ENCODE results near the gene ABAT. TPM values are rescaled to one million over a fixed set of nuclear protein-coding genes. Genes with fewer than 3 reads are reported as not detected.

The ABAT gene
- total and polyA plus RNA-seq, 4 experiments from 2014 or later = 2.8 to 10.8 (median 6.5) TPM

DNA sequence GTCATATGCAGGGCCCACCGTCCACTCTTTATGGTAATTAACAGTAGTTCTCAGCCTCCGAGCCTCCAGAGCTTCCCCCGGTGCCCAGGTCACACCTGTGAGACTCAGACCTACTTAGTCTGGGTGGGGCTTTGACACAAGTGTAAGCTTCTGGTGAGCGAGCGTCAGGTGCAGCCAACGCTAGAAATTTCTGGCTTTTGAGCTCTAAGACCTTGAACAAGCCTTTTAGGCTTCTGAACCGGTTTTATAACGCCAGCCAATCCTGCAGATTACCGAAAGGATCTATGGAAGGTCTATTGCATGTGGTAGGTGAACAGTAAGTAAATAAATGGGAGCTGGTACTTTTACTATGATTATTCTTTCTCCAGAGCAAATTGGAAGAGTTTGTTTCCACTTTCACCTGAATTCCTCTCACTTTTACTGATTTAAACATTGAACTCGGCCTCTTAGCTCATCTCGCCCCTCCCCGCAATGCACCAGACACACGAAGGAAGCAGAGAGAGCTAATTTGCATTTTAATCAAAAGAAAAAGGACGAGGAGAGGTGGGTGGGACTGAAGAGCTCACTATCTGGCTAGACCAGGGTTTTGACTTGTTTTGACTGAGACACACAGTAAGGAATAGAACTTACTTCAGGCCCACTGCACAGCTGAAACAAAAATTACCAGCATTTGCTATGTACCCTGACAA, 47.1 kb downstream of the ABAT start:
- no peak overlapping the region for H3K4me3 ChIP-seq (ENCODE audit: low read length in 2 of 2)
- H3K27ac ChIP-seq (ENCODE audit: low read depth, low read length) = no peak overlapping the region
- no peaks in the 10 kb centered on the region for H3K27me3 Mint-ChIP-seq
- H3K9me3 Mint-ChIP-seq = peaks cover 0 to 15% (median 4%) of the 10 kb centered on the region in 8 donors
- intact Hi-C loops (cut with micrococcal nuclease) = no loop called here
- no peak overlapping the region for H3K4me3 Mint-ChIP-seq
- H3K4me1 Mint-ChIP-seq = no peaks in the 10 kb centered on the region
- H3K36me3 ChIP-seq (ENCODE audit: insufficient read depth, low read length) = no peaks in the 10 kb centered on the region
- no peak overlapping the region for H3K27ac Mint-ChIP-seq
- H3K9me3 ChIP-seq (ENCODE audit: control insufficient read depth in 1 of 2, low read length in 2 of 2) = no peaks in the 10 kb centered on the region
- H3K36me3 Mint-ChIP-seq = peaks cover 13 to 22% of the 10 kb centered on the region in 2 donors
- H3K27me3 ChIP-seq (ENCODE audit: insufficient read depth, low read length) = no peaks in the 10 kb centered on the region
- H3K4me1 ChIP-seq (ENCODE audit: insufficient read depth, low read length) = no peaks in the 10 kb centered on the region
- ChIA-PET CTCF (ENCODE audit: partially characterized antibody) (interaction anchor here (1.2 kb wide), 1 partner anchor 215 kb away, joined by 3 read pairs; no protein-coding TSS in a partner anchor), POLR2A (ENCODE audit: partially characterized antibody) (no interaction called here)
- no peak for DNase-seq

DNA sequence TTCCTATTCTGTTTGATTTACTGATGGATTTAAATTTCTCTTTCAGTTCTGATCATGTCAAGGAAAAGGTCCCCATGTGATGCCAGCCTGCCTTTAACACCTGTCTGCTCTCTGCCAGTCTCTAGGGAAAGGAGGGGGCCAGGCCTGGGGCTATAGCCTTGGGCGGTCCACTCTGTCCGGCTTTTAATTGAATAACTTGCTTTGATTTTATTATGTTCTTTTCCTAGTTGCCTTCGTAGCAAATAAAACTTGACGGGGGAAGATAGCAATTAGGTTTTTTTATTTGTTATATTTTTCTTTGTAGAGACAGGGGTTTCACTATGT, 47.6 kb downstream of the ABAT start:
- peaks cover 0 to 10% (median 4%) of the 10 kb centered on the region in 8 donors for H3K9me3 Mint-ChIP-seq
- no peaks in the 10 kb centered on the region for H3K36me3 ChIP-seq (ENCODE audit: insufficient read depth, low read length)
- H3K27me3 ChIP-seq (ENCODE audit: insufficient read depth, low read length) = no peaks in the 10 kb centered on the region
- H3K36me3 Mint-ChIP-seq = peaks cover 9 to 19% of the 10 kb centered on the region in 2 donors
- no peaks in the 10 kb centered on the region for H3K4me1 ChIP-seq (ENCODE audit: insufficient read depth, low read length)
- CTCF ChIA-PET (ENCODE audit: partially characterized antibody) = interaction anchor here (1.2 kb wide), 1 partner anchor 214 kb away, joined by 3 read pairs; no protein-coding TSS in a partner anchor
- no peak overlapping the region for H3K4me3 Mint-ChIP-seq
- POLR2A ChIA-PET (ENCODE audit: partially characterized antibody) = no interaction called here
- H3K4me1 Mint-ChIP-seq = no peaks in the 10 kb centered on the region
- intact Hi-C loops (cut with micrococcal nuclease) = no loop called here
- no peaks in the 10 kb centered on the region for H3K9me3 ChIP-seq (ENCODE audit: control insufficient read depth in 1 of 2, low read length in 2 of 2)
- DNase-seq = no peak
- H3K4me3 ChIP-seq (ENCODE audit: low read length in 2 of 2) = no peak overlapping the region
- no peaks in the 10 kb centered on the region for H3K27me3 Mint-ChIP-seq
- no peak overlapping the region for H3K27ac ChIP-seq (ENCODE audit: low read depth, low read length)
- no peak overlapping the region for H3K27ac Mint-ChIP-seq

DNA sequence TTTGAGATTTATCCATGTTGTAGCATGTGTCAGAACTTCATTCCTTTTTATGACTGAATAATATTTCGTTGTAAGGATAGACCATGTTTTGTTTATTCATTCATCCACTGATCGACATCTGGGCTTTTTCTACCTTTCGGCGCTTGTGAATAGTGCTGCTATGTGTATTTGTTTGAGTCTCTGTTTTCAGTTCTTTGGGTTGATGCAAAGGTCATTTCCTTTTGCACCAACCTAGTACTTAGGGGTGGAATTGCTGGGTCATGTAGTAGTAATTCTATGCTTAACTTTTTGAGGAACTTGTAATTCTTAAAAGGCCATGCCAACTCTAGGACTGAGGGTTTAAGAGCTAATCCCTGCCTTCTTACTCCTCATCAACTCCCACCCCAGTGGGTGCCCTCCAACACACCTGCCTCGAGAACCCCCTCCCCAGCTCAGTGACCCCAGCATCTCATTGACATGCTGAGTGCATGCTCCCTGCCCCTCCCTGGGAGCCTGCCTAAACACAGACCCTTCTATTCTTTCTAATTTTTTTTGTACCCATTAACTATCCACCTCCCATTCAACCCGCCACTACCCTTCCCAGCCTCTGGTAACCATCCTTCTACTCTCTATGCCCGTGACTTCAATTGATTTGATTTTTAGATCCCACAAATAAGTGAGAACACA, 51.2 kb downstream of the ABAT start:
- H3K4me1 ChIP-seq (ENCODE audit: insufficient read depth, low read length) = peaks cover 8% of the 10 kb centered on the region
- Mint-ChIP-seq H3K4me3 (no peak overlapping the region), H3K27me3 (no peaks in the 10 kb centered on the region), H3K36me3 (peaks cover 0 to 8% of the 10 kb centered on the region in 2 donors), H3K9me3 (peaks cover 0 to 4% (median 0%) of the 10 kb centered on the region in 8 donors), H3K4me1 (peaks cover 0 to 27% (median 8%) of the 10 kb centered on the region in 4 donors), H3K27ac (no peak overlapping the region)
- ChIA-PET POLR2A (ENCODE audit: partially characterized antibody) (no interaction called here), CTCF (ENCODE audit: partially characterized antibody) (no interaction called here)
- H3K9me3 ChIP-seq (ENCODE audit: control insufficient read depth in 1 of 2, low read length in 2 of 2) = no peaks in the 10 kb centered on the region
- DNase-seq = no peak
- no peaks in the 10 kb centered on the region for H3K36me3 ChIP-seq (ENCODE audit: insufficient read depth, low read length)
- intact Hi-C loops (cut with micrococcal nuclease) = no loop called here
- H3K4me3 ChIP-seq (ENCODE audit: low read length in 2 of 2) = no peak overlapping the region
- no peaks in the 10 kb centered on the region for H3K27me3 ChIP-seq (ENCODE audit: insufficient read depth, low read length)
- no peak overlapping the region for H3K27ac ChIP-seq (ENCODE audit: low read depth, low read length)

DNA sequence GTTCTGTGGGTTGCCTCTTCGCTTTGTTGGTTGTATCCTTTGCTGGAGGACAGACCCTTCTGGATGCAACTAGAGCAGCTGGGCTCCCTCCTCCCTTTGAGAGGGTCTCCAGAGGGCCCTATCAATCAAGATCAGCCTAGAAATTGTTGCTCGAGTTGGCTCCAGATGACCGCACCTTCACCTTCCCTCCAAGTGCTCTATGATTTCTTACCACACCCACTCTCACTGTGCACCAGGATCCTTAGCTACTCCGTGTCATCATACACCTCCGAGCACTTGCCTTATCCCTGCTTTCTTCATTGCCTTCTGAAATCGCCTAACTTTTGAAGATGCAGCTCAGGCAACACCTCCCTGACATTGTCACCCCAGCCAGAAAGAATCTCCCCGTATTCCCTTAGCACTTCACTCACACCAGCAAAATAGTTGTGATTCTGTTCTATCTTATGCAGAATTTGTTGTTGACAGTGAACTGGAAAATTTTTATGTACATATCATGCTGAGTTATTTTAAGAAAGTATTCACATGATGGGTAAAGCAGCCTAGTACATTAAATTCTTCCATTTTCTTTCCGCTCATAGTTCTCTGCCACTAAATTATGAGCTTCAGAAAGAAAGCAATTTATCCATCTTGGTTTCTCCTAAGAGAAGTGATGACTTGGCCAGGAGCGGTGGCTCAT, 52.9 kb downstream of the ABAT start:
- H3K4me1 Mint-ChIP-seq = peaks cover 0 to 27% (median 8%) of the 10 kb centered on the region in 4 donors
- no peaks in the 10 kb centered on the region for H3K27me3 Mint-ChIP-seq
- no peak overlapping the region for H3K27ac ChIP-seq (ENCODE audit: low read depth, low read length)
- no peaks in the 10 kb centered on the region for H3K36me3 ChIP-seq (ENCODE audit: insufficient read depth, low read length)
- no peak for DNase-seq
- CTCF ChIA-PET (ENCODE audit: partially characterized antibody) = no interaction called here
- POLR2A ChIA-PET (ENCODE audit: partially characterized antibody) = no interaction called here
- H3K27ac Mint-ChIP-seq = peak overlapping the region in 1 of 7 donors; percentile 23
- intact Hi-C loops (cut with micrococcal nuclease) = no loop called here
- no peak overlapping the region for H3K4me3 Mint-ChIP-seq
- no peak overlapping the region for H3K4me3 ChIP-seq (ENCODE audit: low read length in 2 of 2)
- peaks cover 0 to 4% (median 0%) of the 10 kb centered on the region in 8 donors for H3K9me3 Mint-ChIP-seq
- peaks cover 0 to 3% of the 10 kb centered on the region in 2 donors for H3K36me3 Mint-ChIP-seq
- no peaks in the 10 kb centered on the region for H3K27me3 ChIP-seq (ENCODE audit: insufficient read depth, low read length)
- no peaks in the 10 kb centered on the region for H3K9me3 ChIP-seq (ENCODE audit: control insufficient read depth in 1 of 2, low read length in 2 of 2)
- H3K4me1 ChIP-seq (ENCODE audit: insufficient read depth, low read length) = peaks cover 8% of the 10 kb centered on the region

- no peak overlapping the region for H3K27ac Mint-ChIP-seq
- peaks cover 0 to 27% (median 8%) of the 10 kb centered on the region in 4 donors for H3K4me1 Mint-ChIP-seq
- Histone ChIP-seq H3K27me3 (ENCODE audit: insufficient read depth, low read length) (no peaks in the 10 kb centered on the region), H3K4me3 (ENCODE audit: low read length in 2 of 2) (no peak overlapping the region), H3K9me3 (ENCODE audit: control insufficient read depth in 1 of 2, low read length in 2 of 2) (no peaks in the 10 kb centered on the region), H3K27ac (ENCODE audit: low read depth, low read length) (no peak overlapping the region), H3K36me3 (ENCODE audit: insufficient read depth, low read length) (no peaks in the 10 kb centered on the region), H3K4me1 (ENCODE audit: insufficient read depth, low read length) (peaks cover 8% of the 10 kb centered on the region)
- peaks cover 0 to 4% (median 0%) of the 10 kb centered on the region in 8 donors for H3K9me3 Mint-ChIP-seq
- ChIA-PET POLR2A (ENCODE audit: partially characterized antibody) (no interaction called here), CTCF (ENCODE audit: partially characterized antibody) (no interaction called here)
- no peak for DNase-seq
- H3K36me3 Mint-ChIP-seq = peaks cover 0 to 3% of the 10 kb centered on the region in 2 donors
- peak overlapping the region in 1 of 8 donors; percentile 17 for H3K4me3 Mint-ChIP-seq
- intact Hi-C loops (cut with micrococcal nuclease) = no loop called here
- H3K27me3 Mint-ChIP-seq = no peaks in the 10 kb centered on the region
These were observed 53.6 kb downstream of the ABAT start for GRCh38 chr16:8727857-8728618.

GRCh38 chr16:8729779-8730334, 55.4 kb downstream of the ABAT start:
- DNase-seq = no peak

More at GRCh38 chr16:8729779-8730334, 55.4 kb downstream of the ABAT start:
- Histone ChIP-seq H3K4me1 (ENCODE audit: insufficient read depth, low read length) (peaks cover 8% of the 10 kb centered on the region), H3K27ac (ENCODE audit: low read depth, low read length) (no peak overlapping the region), H3K9me3 (ENCODE audit: control insufficient read depth in 1 of 2, low read length in 2 of 2) (no peaks in the 10 kb centered on the region), H3K36me3 (ENCODE audit: insufficient read depth, low read length) (no peaks in the 10 kb centered on the region), H3K27me3 (ENCODE audit: insufficient read depth, low read length) (no peaks in the 10 kb centered on the region), H3K4me3 (ENCODE audit: low read length in 2 of 2) (no peak overlapping the region)
- POLR2A ChIA-PET (ENCODE audit: partially characterized antibody) = no interaction called here
- H3K27me3 Mint-ChIP-seq = no peaks in the 10 kb centered on the region
- CTCF ChIA-PET (ENCODE audit: partially characterized antibody) = interaction anchor here (0.6 kb wide), 1 partner anchor 41 kb away, joined by 5 read pairs; no protein-coding TSS in a partner anchor
- peak overlapping the region in 3 of 7 donors; percentile 68 to 80 (median 70) for H3K27ac Mint-ChIP-seq
- peak overlapping the region in 5 of 8 donors; percentile 21 to 54 (median 43) for H3K4me3 Mint-ChIP-seq
- peaks cover 0 to 27% (median 8%) of the 10 kb centered on the region in 4 donors for H3K4me1 Mint-ChIP-seq
- H3K9me3 Mint-ChIP-seq = peaks cover 0 to 11% (median 3%) of the 10 kb centered on the region in 8 donors
- intact Hi-C loops (cut with micrococcal nuclease) = no loop called here
- H3K36me3 Mint-ChIP-seq = peaks cover 2 to 8% of the 10 kb centered on the region in 2 donors
